Sciatic nerve (tissue), 2 donors: ENCODE measurements around the gene INPP4A. TPM values are rescaled to one million over a fixed set of nuclear protein-coding genes. Genes with fewer than 3 reads are reported as not detected.
"Not testable (repeated sequence)": the region's sequence is repeated elsewhere in the genome, so short reads cannot be mapped to it uniquely, and the experiment has no call there.

Source experiments
- ATAC-seq: fragments of 200-7000 bp; cut with Tn5 transposase; one replicate; pipeline ENCODE4 v1.9.1; 2020; ENCODE audit warnings: mild to moderate bottlenecking, moderate library complexity
- DNase-seq: peaks from one replicate; pipeline ENCODE4 v3.0.0-alpha.2; 2020; ENCODE audit warnings: low spot score
- intact Hi-C: fragments of 100-400 bp; cut with DNase I; formaldehyde crosslinking; loops from one replicate; pipeline ENCODE4 v1.14.2; 2022
- total RNA-seq: library from RNA; stranded (reverse); fragmentation: NEBNext Ultra II Directional; extraction: Animal tissue kit (Norgen Biotek cat#: 25700); gene quantifications from one replicate; pipeline ENCODE4 v1.2.1, GENCODE V29; 2021
- donor health status: DM: no; HTN: no; CAD: no.
- donor health status: DM: no; HTN: no; CAD: no.

The INPP4A gene
- total RNA-seq: 29.8 TPM

DNA sequence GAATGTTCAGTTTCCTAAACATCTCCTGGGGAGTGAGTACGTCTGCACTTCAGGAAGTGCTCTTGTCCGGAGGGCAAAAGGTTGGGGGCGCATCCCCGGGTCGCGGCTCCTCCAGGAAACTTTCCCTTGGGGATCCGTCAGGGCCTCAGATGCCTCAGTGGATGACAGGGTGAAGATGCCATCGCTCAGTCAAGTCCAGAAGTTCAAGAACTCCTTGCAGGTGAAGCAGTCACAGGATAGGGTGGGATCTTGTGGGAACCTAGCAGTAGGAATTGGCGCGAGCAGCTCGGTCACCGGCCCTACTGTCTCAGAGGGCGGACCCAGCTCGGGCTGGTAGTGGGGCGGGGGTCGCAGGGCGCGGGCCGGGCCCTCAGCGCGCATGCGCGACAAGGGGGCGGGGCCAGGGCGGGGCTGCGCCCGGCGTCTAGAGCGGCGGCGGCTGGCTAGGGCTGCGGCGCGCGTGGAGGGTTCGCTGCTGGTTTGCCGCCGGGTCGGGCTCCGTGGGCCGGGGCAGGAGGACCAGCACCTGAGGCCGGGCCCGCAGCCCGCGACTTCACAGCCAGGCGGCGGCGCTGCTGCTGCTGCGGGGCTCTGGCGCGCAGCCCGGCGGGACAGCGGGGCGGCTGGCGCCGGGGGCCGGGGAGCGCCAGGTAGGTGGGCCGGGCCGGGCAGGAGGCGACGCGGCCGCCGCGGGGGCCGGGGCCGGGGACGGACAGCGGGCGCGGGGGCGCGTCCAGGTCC is at the start of gene INPP4A:
TSS of gene INPP4A (plus strand) at position 423 of the 741 bp plus-strand sequence. CDS start 75,191 bp downstream, outside the sequence.
- peak; percentile 90 for ATAC-seq
- intact Hi-C loops: no loop called here
- peak; percentile 81 for DNase-seq

GRCh38 chr2:98395977-98396376 is 48.7 kb upstream of the INPP4A start:
- DNase-seq (no peak), ATAC-seq (no peak)
- intact Hi-C loops: no loop called here

DNA sequence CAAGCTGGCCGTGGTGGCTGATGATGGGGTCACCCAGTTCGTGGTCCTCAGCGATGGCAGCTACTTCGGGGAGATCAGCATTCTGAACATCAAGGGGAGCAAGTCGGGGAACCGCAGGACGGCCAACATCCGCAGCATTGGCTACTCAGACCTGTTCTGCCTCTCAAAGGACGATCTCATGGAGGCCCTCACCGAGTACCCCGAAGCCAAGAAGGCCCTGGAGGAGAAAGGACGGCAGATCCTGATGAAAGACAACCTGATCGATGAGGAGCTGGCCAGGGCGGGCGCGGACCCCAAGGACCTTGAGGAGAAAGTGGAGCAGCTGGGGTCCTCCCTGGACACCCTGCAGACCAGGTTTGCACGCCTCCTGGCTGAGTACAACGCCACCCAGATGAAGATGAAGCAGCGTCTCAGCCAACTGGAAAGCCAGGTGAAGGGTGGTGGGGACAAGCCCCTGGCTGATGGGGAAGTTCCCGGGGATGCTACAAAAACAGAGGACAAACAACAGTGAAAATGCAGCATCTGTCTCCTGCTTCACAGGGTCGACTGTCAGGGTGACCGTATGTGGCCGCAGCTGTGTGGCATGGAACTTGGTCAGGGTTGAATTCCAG is 47.8 kb upstream of the INPP4A start:
- intact Hi-C loops: no loop called here
- no peak for ATAC-seq
- no peak for DNase-seq

DNA sequence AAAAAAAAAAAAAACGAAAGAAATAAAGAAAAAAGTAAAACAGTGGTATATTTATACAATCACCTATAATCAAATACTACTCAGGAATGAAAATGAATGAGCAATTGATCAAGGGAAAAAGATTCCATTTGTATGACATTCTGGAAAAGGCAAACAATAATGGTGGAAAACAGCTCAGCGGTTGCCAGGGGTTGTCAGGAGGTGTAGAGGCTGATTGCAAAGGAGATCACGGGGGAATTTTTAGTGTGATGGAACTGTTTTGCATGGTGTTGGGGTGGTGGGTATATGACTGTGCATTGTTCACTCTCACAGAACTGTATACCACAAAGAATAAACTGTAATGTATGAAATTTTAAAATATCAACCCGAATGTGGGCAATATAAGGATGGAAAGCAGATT is 45.5 kb upstream of the INPP4A start:
- no peak for ATAC-seq
- intact Hi-C loops: no loop called here

DNA sequence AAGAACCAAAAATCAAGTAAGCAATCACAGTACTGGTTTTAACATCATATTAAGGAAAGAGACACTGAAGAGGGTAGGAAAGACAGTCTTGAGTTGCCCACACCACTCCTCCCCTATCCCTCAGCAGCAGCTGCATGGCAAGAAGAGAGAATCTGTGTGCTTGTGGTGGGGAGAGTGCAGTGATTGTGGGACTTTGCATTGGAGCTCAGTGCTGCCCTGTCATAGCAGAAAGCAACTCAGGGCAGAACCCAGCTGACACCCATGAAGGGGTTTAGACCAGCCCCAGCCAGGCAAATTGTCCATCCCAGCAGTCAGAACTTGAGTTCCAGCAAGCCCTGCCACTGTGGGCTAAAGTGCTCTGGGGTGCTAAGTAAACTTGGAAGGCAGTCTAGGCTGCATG is 40.8 kb upstream of the INPP4A start:
- intact Hi-C loops: no loop called here
- DNase-seq (no peak), ATAC-seq (no peak)

More for the DNA sequence above, 45.5 kb upstream of the INPP4A start:
- no peak for DNase-seq

- DNase-seq (no peak), ATAC-seq (no peak)
- intact Hi-C loops: no loop called here
These were observed 40.0 kb upstream of the INPP4A start for GRCh38 chr2:98404556-98405250.

GRCh38 chr2:98405301-98405700 is 39.4 kb upstream of the INPP4A start:
- ATAC-seq: no peak
- intact Hi-C loops: no loop called here
- no peak for DNase-seq

DNA sequence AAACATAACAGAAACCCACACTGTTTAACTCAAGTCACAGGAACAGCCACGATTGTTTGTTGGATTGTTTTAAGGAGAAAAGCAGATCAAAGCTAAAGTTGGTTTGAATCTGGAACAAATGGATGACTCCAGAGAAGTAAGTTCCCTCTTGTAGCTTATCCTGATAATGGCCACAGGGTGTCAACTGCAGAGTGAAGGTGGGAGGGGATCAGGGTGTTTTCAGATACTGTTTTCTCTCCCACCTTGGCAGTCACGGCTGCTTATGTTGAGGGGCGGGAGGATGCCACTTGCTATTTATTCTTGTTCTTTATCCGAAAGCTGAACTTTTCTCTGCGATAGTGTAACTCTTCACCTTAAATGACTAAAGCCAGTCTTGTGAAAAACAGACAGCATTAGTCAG is 36.5 kb upstream of the INPP4A start:
- DNase-seq (no peak), ATAC-seq (no peak)
- intact Hi-C loops: no loop called here

GRCh38 chr2:98412751-98413458 is 31.8 kb upstream of the INPP4A start:
- peak; percentile 66 for ATAC-seq
- intact Hi-C loops: no loop called here
- no peak for DNase-seq

DNA sequence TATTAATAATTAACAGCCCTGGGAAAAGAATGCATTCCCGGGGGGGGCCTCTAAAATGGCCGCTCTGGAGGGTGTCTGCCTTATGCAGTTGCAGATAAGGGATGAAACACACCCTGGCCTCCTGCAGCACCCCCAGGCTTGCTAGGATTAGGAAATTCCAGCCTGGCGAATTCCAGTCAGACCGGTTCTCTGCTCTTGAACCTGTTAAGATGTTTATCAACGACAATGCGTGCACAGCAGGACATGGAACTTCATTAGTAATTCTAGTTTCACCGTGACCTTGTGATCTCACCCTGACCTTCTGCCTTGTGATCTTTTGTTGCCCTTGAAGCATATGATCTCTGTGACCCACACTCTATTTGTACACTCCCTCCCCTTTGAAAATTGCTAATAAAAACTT is 30.4 kb upstream of the INPP4A start:
- DNase-seq, intact Hi-C loops, ATAC-seq: not testable (repeated sequence)

- intact Hi-C loops, DNase-seq, ATAC-seq: not testable (repeated sequence)
These were observed 28.9 kb upstream of the INPP4A start for GRCh38 chr2:98415719-98416248.

- DNase-seq: no peak
- no peak for ATAC-seq
- intact Hi-C loops: no loop called here
These were observed 28.1 kb upstream of the INPP4A start for GRCh38 chr2:98416383-98417159.

GRCh38 chr2:98419544-98419943 is 25.1 kb upstream of the INPP4A start:
- DNase-seq (no peak), ATAC-seq (no peak)
- intact Hi-C loops: no loop called here

DNA sequence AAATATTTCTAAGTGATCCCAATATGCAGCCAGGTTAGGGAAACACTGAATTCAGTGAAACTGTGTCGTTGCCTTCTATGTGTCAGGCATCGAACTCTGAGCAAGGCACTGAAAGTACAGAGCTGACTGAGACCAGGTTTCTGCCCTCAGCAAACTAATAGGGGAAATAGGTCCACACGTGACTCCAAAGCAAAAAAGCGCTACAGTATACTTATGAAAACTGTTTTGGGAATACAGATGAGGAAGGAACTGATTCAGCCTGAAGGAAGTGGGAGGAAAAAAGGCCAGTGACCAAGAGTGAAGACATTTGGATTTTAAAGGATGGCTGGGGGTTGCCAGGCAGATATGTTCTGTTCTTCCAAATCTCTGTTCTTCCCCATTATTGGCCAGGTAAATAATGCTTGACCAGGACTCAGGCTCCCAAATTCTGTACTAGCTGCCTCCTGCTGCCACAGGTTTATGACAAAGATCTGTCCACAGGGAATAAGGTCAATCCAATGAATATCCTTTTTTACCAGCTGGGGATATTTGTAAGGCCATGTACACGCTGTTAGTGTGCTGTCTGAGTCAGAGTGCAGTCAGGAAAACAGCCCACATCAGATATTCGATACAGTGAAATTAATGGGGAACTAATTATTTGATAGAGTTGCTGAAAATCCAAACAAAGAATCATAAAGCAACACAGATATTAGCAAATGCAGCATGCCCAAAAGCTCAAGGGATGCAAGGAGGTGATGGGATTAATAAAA is 24.5 kb upstream of the INPP4A start:
- DNase-seq (no peak), ATAC-seq (peak; percentile 52)
- intact Hi-C loops: no loop called here

GRCh38 chr2:98422449-98422848 is 22.2 kb upstream of the INPP4A start:
- no peak for ATAC-seq
- intact Hi-C loops: no loop called here

DNA sequence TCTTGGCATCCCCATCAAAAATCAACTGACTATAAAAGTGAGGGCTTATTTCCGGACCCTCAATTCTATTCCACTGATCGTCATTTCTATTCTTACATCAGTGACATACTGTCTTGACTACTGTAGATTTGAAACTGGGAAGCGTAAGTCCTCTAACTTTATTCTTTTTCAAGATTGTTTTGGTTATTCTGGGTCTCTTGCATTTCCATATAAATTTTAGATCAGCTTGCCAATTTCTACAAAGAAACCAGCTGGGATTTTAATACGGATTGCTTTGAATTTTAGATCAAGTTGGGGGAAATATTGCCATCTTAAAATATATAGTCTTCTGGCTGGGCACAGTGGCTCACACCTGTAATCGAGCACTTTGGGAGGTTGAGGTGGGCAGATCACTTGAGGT is 17.9 kb upstream of the INPP4A start:
- no peak for DNase-seq
- intact Hi-C loops: no loop called here
- no peak for ATAC-seq

More at GRCh38 chr2:98422449-98422848, 22.2 kb upstream of the INPP4A start:
- DNase-seq: no peak

DNA sequence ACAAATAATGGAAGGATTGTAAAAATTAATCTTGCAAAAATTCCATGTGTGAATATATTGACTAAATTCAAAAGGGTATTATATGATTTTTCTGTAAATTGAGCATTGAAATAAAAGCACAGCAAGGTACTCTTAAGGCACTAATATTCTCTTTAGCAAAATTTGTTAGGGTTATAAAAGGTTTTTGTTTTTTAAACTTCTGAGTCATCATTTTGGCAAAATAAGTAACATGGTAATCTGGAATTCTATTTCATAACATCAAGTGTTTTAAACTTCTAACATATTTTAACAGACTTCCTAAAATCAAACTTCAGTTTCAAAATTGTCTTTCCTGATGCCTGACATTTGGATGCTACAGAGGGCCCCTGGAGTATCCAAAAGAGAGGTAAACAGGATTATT is 12.5 kb upstream of the INPP4A start:
- intact Hi-C loops: no loop called here

More for the DNA sequence above, 12.5 kb upstream of the INPP4A start:
- no peak for DNase-seq
- ATAC-seq: no peak
